H9 (cell line): ENCODE data around the gene DUOXA2. TPM values are rescaled to one million over a fixed set of nuclear protein-coding genes. Genes with fewer than 3 reads are reported as not detected.

Experiments used
- DNase-seq: peaks from one replicate; pipeline ENCODE4 v3.0.0-alpha.2; 2017
- H2AFZ ChIP-seq: one replicate; pipeline ENCODE4 v1.6.1; 2013; ENCODE audit warnings: mild to moderate bottlenecking, low read length, control low read depth, moderate library complexity
- H2AK5ac ChIP-seq: 2 replicates; pipeline ENCODE4 v1.6.1; 2013; ENCODE audit warnings: low read length, control low read depth, mixed read lengths; ENCODE audit not compliant: insufficient read length
- H2BK120ac ChIP-seq: one replicate; pipeline ENCODE4 v1.6.1; 2013; ENCODE audit warnings: low read depth, mild to moderate bottlenecking, low read length, control low read depth, inconsistent platforms; ENCODE audit not compliant: poor library complexity, severe bottlenecking
- H2BK12ac ChIP-seq: 2 replicates; pipeline ENCODE4 v1.6.1; 2013; ENCODE audit warnings: low read length, control low read depth, mixed read lengths, low read depth; ENCODE audit not compliant: insufficient read length
- H2BK15ac ChIP-seq: 2 replicates; pipeline ENCODE4 v1.6.1; 2013; ENCODE audit warnings: low read depth, low read length, control low read depth
- H2BK20ac ChIP-seq: one replicate; pipeline ENCODE4 v1.6.1; 2013; ENCODE audit warnings: low read depth, mild to moderate bottlenecking, low read length, control low read depth, inconsistent platforms; ENCODE audit not compliant: poor library complexity, severe bottlenecking
- H2BK5ac ChIP-seq: 2 replicates; pipeline ENCODE4 v1.6.1; 2013; ENCODE audit warnings: low read length, control low read depth, mixed read lengths; ENCODE audit not compliant: insufficient read length
- H3K14ac ChIP-seq: 2 replicates; pipeline ENCODE4 v1.6.1; 2013; ENCODE audit warnings: low read length, control low read depth; ENCODE audit not compliant: insufficient read depth
- H3K18ac ChIP-seq: 2 replicates; pipeline ENCODE4 v1.6.1; 2013; ENCODE audit warnings: low read depth, mild to moderate bottlenecking, mixed read lengths, low read length, control low read depth; ENCODE audit not compliant: insufficient read length
- H3K23ac ChIP-seq: 2 replicates; pipeline ENCODE4 v1.6.1; 2013; ENCODE audit warnings: low read length, control low read depth, mixed read lengths, low read depth; ENCODE audit not compliant: insufficient read length
- H3K23me2 ChIP-seq: 2 replicates; pipeline ENCODE4 v1.6.1; 2013; ENCODE audit warnings: low read depth, mild to moderate bottlenecking, mixed read lengths, low read length, control low read depth; ENCODE audit not compliant: insufficient read length, poor library complexity, severe bottlenecking
- H3K27ac ChIP-seq: 2 replicates; pipeline ENCODE4 v1.5.1; 2013; ENCODE audit warnings: low read length, control low read depth, mixed read lengths, low read depth; ENCODE audit not compliant: insufficient read length
- H3K27me3 ChIP-seq: 2 replicates; pipeline ENCODE4 v1.6.1; 2013; ENCODE audit warnings: low read length, control low read depth, inconsistent platforms; ENCODE audit not compliant: insufficient read depth
- H3K4ac ChIP-seq: 2 replicates; pipeline ENCODE4 v1.6.1; 2013; ENCODE audit warnings: low read depth, mild to moderate bottlenecking, control low read depth, inconsistent platforms, low read length, moderate library complexity
- H3K4me1 ChIP-seq: 2 replicates; pipeline ENCODE4 v1.6.1; 2013; ENCODE audit warnings: low read length, control low read depth, inconsistent platforms; ENCODE audit not compliant: insufficient read depth
- H3K4me2 ChIP-seq: 2 replicates; pipeline ENCODE4 v1.6.1; 2013; ENCODE audit warnings: low read length, control low read depth, mixed read lengths; ENCODE audit not compliant: insufficient read length, insufficient read depth
- H3K56ac ChIP-seq: 2 replicates; pipeline ENCODE4 v1.6.1; 2013; ENCODE audit warnings: low read depth, mild to moderate bottlenecking, mixed read lengths, low read length, control low read depth; ENCODE audit not compliant: insufficient read length
- H3K79me1 ChIP-seq: 2 replicates; pipeline ENCODE4 v1.6.1; 2013; ENCODE audit warnings: low read depth, mild to moderate bottlenecking, moderate library complexity, low read length, control low read depth, inconsistent platforms; ENCODE audit not compliant: insufficient read depth, poor library complexity, severe bottlenecking
- H3K79me2 ChIP-seq: 2 replicates; pipeline ENCODE4 v1.6.1; 2013; ENCODE audit warnings: low read length, control low read depth, inconsistent platforms; ENCODE audit not compliant: insufficient read depth
- H3K9ac ChIP-seq: 2 replicates; pipeline ENCODE4 v1.6.1; 2013; ENCODE audit warnings: low read length, control low read depth, mixed read lengths; ENCODE audit not compliant: insufficient read length; ENCODE audit errors: extremely low read depth
- H3K9me3 ChIP-seq: one replicate; pipeline ENCODE4 v1.6.1; 2013; ENCODE audit warnings: low read depth, low read length, inconsistent platforms; ENCODE audit not compliant: control insufficient read depth
- H3T11ph ChIP-seq: one replicate; pipeline ENCODE4 v1.6.1; 2013; ENCODE audit warnings: mild to moderate bottlenecking, low read length, control low read depth, inconsistent platforms
- H4K20me1 ChIP-seq: one replicate; pipeline ENCODE4 v1.6.1; 2013; ENCODE audit not compliant: control insufficient read depth, insufficient read length, insufficient read depth
- H4K5ac ChIP-seq: 2 replicates; pipeline ENCODE4 v1.6.1; 2013; ENCODE audit warnings: low read depth, mild to moderate bottlenecking, mixed read lengths, low read length, control low read depth; ENCODE audit not compliant: insufficient read length
- H4K8ac ChIP-seq: replicated peaks from 2 replicates; pipeline ENCODE4 v1.6.1; 2013; ENCODE audit warnings: low read length, control low read depth, mixed read lengths, low read depth; ENCODE audit not compliant: insufficient read length
- H4K91ac ChIP-seq: 2 replicates; pipeline ENCODE4 v1.6.1; 2013; ENCODE audit warnings: low read depth, mild to moderate bottlenecking, moderate library complexity, mixed read lengths, low read length, control low read depth; ENCODE audit not compliant: insufficient read length
- H3K27ac Mint-ChIP-seq, 3 experiments: 2 replicates in 2 of 3; 3 replicates in 1 of 3; pipeline ENCODE4 v1.8.0; 2020 to 2021; ENCODE audit warnings: mixed read lengths in 3 of 3, mild to moderate bottlenecking in 1 of 3, moderate library complexity in 1 of 3
- H3K27me3 Mint-ChIP-seq: 2 replicates; pipeline ENCODE4 v1.8.0; 2021; ENCODE audit warnings: low read depth, mild to moderate bottlenecking, moderate library complexity, mixed read lengths
- H3K36me3 Mint-ChIP-seq, 3 experiments: 2 replicates in 2 of 3; 3 replicates in 1 of 3; pipeline ENCODE4 v1.8.0; 2020 to 2021; ENCODE audit warnings: low read depth in 3 of 3, mixed read lengths in 3 of 3; ENCODE audit not compliant: insufficient read depth in 1 of 3
- H3K4me1 Mint-ChIP-seq, 2 experiments: 2 replicates each; pipeline ENCODE4 v1.8.0; 2020; ENCODE audit warnings: mixed read lengths in 2 of 2
- H3K4me3 Mint-ChIP-seq, 2 experiments: 2 replicates in 1 of 2; 3 replicates in 1 of 2; pipeline ENCODE4 v1.8.0; 2020 to 2021; ENCODE audit warnings: mild to moderate bottlenecking in 2 of 2, mixed read lengths in 2 of 2, moderate library complexity in 1 of 2
- H3K9me3 Mint-ChIP-seq, 2 experiments: 2 replicates in 1 of 2; 3 replicates in 1 of 2; pipeline ENCODE4 v1.8.0; 2020; ENCODE audit warnings: mild to moderate bottlenecking in 2 of 2, mixed read lengths in 2 of 2, moderate library complexity in 1 of 2
- WGBS: extraction: QIAGEN DNeasy Blood & Tissue Kit; methylation state at CpG from one replicate; pipeline ENCODE4 v1.1.7; 2013; ENCODE audit warnings: missing lambda C conversion rate, low lambda C conversion rate, mixed read lengths; ENCODE audit not compliant: insufficient read length; ENCODE audit errors: extremely low coverage; 5-methylcytosine and 5-hydroxymethylcytosine counted together
- total RNA-seq: library from RNA; stranded (reverse); gene quantifications from 2 replicates; pipeline ENCODE4 v1.2.1, GENCODE V29; 2021
- TF ChIP-seq, protein P1 (sequence below): fragments of 200-600 bp; sonication (generic); conservative IDR thresholded peaks from 3 replicates; pipeline ENCODE4 v1.8.0; 2021; ENCODE audit warnings: antibody characterized with exemption, mild to moderate bottlenecking

Gene DUOXA2
- total RNA-seq, 1 experiment from 2014 or later, result not detected

DNA sequence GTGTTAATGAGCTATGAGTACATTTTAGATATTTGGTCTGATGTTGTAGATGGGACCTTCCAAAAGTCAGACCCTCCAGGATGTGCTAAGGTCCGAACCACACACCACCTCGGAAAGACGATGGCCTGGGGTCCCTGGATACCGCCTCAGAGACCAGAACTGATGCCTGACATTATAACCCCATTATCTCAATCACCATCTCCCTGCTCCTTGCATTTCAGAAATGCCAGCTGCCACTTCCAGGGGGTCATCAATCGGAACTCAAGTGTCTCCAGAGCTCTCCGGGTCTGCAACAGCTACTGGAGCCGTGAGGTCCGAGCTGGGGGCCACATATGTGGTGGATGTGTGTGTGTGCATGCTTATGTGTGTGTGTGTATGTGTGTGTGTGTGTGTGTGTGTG is 23.6 kb downstream of the DUOXA2 start:
- H3K4me3 Mint-ChIP-seq, result no peak overlapping the region
- H2AFZ ChIP-seq, result no peak overlapping the region

More for the DNA sequence above, 23.6 kb downstream of the DUOXA2 start:
- H3K9ac ChIP-seq, result no peak overlapping the region
- H3K23ac ChIP-seq, result no peak overlapping the region
- no peak overlapping the region for H3K4ac ChIP-seq
- no peaks in the 10 kb centered on the region for H3K79me1 ChIP-seq
- Mint-ChIP-seq H3K4me1 (peaks cover 7 to 11% of the 10 kb centered on the region in 2 experiments; a peak in 3 of 4 replicates), H3K27ac (no peak overlapping the region), H3K36me3 (peaks cover 0 to 1% (median 0%) of the 10 kb centered on the region in 3 experiments; a peak in 1 of 7 replicates), H3K27me3 (peaks cover 49% of the 10 kb centered on the region), H3K9me3 (no peaks in the 10 kb centered on the region; a peak in 1 of 5 replicates)
- H3K14ac ChIP-seq, result no peak overlapping the region; the same call in 1 of the 2 replicates
- H2AK5ac ChIP-seq, result no peak overlapping the region
- TF ChIP-seq, protein P1, sequence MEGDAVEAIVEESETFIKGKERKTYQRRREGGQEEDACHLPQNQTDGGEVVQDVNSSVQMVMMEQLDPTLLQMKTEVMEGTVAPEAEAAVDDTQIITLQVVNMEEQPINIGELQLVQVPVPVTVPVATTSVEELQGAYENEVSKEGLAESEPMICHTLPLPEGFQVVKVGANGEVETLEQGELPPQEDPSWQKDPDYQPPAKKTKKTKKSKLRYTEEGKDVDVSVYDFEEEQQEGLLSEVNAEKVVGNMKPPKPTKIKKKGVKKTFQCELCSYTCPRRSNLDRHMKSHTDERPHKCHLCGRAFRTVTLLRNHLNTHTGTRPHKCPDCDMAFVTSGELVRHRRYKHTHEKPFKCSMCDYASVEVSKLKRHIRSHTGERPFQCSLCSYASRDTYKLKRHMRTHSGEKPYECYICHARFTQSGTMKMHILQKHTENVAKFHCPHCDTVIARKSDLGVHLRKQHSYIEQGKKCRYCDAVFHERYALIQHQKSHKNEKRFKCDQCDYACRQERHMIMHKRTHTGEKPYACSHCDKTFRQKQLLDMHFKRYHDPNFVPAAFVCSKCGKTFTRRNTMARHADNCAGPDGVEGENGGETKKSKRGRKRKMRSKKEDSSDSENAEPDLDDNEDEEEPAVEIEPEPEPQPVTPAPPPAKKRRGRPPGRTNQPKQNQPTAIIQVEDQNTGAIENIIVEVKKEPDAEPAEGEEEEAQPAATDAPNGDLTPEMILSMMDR, result no peak
- H2BK15ac ChIP-seq, result no peak overlapping the region
- no peak overlapping the region for H2BK20ac ChIP-seq
- H4K20me1 ChIP-seq, result no peaks in the 10 kb centered on the region
- no peaks in the 10 kb centered on the region for H3K79me2 ChIP-seq
- no peak overlapping the region for H3K56ac ChIP-seq
- H3K18ac ChIP-seq, result no peak overlapping the region
- DNase-seq, result no peak
- H3K9me3 ChIP-seq, result no peaks in the 10 kb centered on the region
- H3K27me3 ChIP-seq, result peaks cover 36% of the 10 kb centered on the region
- H3K27ac ChIP-seq, result no peak overlapping the region
- no peak overlapping the region for H4K91ac ChIP-seq
- no peak overlapping the region for H3K4me2 ChIP-seq
- H2BK12ac ChIP-seq, result no peak overlapping the region
- no peak overlapping the region for H2BK120ac ChIP-seq
- WGBS, result no CpG with 5 or more reads among the region's 8 CpGs
- H2BK5ac ChIP-seq, result no peak overlapping the region
- no peak overlapping the region for H4K5ac ChIP-seq
- H3K4me1 ChIP-seq, result no peaks in the 10 kb centered on the region; the same call in 1 of the 2 replicates
- H3T11ph ChIP-seq, result no peak overlapping the region
- no peaks in the 10 kb centered on the region for H3K23me2 ChIP-seq
- H4K8ac ChIP-seq, result no peak overlapping the region
